RPMI8226 (cell line): ENCODE data around the gene ARL9.

Source experiments
- DNase-seq: peaks from one replicate; pipeline ENCODE4 v3.0.0-alpha.2; 2015

Gene ARL9, protein sequence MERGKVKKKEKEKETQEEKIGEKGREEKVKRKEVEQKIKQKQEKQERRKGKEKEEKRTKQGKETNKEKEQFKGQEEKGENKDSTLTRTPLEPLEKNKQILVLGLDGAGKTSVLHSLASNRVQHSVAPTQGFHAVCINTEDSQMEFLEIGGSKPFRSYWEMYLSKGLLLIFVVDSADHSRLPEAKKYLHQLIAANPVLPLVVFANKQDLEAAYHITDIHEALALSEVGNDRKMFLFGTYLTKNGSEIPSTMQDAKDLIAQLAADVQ

DNA sequence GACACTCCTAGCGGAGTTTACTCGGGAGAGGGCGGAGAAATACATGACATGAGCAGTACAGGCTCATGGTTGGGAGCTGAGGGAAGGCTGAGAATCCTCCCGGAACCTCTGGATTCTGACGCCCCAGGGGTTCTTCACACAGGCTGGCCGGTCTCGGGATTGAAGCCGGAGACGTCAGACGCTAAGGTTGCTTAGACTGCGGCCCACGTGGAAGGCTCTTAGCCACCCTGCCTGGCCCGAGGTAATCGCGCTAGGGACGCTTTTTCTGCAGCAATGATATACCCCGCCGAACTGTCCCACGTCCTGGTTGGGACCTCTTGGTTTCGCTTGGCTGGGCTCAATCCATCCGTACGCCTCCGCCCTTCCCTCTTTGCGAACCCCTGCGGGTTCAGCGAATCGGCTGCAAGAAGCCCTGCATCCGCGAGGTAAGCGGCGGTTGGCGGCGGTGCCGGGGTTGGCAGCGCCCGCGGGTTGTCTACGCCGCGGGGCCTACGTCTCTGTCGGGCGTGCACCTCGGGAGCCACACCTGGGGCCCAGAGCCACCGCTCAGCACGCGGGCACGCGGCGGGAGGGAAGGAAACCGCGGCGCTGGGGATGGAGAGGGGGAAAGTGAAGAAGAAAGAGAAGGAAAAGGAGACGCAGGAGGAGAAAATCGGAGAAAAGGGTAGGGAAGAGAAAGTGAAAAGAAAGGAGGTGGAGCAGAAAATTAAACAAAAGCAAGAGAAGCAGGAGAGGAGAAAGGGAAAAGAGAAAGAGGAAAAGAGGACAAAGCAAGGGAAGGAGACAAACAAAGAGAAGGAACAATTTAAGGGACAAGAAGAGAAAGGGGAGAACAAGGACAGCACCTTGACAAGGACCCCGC is at the start of gene ARL9:
Gene ARL9, plus strand, starts transcription at position 523 of the 862 bp plus-strand sequence. Its CDS starts 72 bp downstream, at position 595.
- DNase-seq: no peak

- DNase-seq: no peak
These were observed 45.5 kb upstream of the ARL9 start for GRCh38 chr4:56460085-56460484.

DNA sequence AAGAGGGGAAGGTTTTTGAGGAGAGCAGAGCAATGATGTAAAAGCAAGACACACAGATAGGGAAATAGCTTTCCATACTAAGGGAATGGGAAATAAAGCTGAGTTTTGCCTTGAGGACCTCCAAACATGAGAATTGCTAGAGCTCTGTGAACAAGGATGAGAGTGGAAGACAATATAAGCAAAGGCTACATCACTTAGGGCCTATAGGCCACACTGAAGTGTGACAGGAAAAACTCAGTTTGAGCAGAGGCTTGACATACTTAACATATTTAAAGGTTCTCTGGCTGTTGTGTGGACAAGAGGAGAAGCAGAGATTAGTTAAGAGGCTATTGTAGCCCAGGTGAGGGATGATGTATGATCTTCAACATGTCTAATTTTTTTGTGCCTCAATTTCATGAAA is 43.4 kb upstream of the ARL9 start:
- DNase-seq: no peak

DNA sequence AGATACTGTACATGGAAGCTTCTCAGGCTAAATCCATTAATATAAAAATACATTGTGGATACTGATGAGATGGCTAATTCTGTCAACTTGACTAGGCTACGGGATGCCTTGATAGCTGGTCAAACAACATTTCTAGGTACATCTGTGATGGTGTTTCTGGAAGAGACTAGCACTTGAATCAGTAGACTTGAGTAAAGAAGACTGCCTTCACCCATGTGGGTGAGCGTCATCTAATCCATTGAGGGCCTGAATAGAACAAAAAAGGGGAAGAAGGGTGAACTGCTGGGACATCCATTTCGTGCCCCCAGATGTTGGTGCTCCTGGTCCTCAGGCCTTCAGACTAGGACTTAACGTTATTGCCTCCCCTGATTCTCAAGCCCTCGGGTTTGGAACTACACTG is 41.9 kb upstream of the ARL9 start:
- DNase-seq: no peak

- DNase-seq: no peak
These were observed 41.0 kb upstream of the ARL9 start for GRCh38 chr4:56464581-56464980.

- no peak for DNase-seq
These were observed 39.8 kb upstream of the ARL9 start for GRCh38 chr4:56465599-56466295.

- DNase-seq: peak; percentile 2
These were observed 39.3 kb upstream of the ARL9 start for GRCh38 chr4:56466296-56466761.

DNA sequence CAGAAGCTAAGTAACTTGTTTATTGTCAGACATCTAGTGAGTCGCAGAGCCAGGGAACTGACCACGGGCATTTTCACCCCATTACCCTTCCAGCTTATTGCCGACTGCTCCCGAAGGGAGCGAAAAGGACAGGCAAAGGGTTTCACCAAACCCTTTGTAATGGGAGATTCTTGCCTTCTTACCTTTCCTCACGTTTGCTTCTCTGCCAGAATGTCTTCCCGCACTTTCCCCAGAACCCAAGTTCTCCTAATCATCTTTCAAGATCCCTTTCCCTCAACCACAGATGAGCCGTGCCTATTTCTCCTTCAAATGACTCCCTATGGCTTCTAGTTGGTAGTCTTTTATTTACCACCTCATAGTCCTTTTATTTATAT is 38.7 kb upstream of the ARL9 start:
- peak; percentile 3 for DNase-seq

GRCh38 chr4:56467284-56468096 is 38.1 kb upstream of the ARL9 start, which contains the start of gene SRP72:
TSS of gene SRP72 (plus strand) at chr4:56467617. CDS start at chr4:56467636, 19 bp downstream.
- DNase-seq: peak; percentile 86

GRCh38 chr4:56468097-56468422 is 37.5 kb upstream of the ARL9 start:
- peak; percentile 56 for DNase-seq

GRCh38 chr4:56469489-56470210 is 35.9 kb upstream of the ARL9 start:
- DNase-seq: no peak

- DNase-seq: no peak
These were observed 29.7 kb upstream of the ARL9 start for GRCh38 chr4:56475917-56476316.

DNA sequence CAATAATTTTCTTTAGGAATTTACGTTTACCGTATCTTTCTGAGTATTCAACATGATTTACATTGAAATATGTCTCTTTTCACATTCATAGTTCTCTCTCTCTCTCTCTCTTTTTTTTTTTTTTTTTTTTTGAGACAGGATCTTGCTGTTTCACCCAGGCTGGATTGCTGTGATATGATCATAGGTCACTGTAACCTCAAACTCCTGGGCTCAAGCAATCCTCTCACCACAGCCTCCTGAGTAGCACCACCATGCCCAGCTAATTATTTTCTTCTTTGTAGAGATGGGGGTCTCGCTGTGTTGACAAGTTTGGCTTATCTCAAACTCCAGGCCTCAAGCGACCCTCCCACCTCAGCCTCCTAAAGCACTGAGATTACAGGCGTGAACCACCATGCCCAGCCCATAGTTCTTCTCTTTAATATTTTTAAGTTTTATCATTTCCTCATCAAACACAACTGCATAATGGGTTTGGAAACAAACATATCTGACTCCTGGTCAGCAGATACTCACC is 28.3 kb upstream of the ARL9 start:
- no peak for DNase-seq

- no peak for DNase-seq
These were observed 24.9 kb upstream of the ARL9 start for GRCh38 chr4:56480691-56481090.

DNA sequence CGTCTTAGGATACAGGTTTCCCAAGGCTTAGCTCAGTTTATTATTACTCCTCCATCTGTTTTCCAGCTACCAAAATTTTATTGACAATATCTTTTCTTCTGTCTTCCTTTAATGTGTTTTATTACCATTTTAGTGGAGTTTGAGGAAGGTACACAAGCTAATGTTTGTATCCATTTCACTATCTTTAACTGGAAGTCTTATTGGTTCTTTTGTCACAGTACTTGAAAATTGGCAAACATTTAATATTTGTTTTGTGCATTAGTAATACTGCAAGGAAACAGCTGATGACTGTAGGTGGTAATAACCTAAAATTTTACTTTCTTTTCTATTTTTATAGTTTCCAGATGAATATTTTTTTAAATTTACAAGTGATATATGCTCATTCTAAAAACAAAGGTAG is 9.3 kb upstream of the ARL9 start:
- DNase-seq: no peak

GRCh38 chr4:56511098-56511497 is 5.5 kb downstream of the ARL9 start:
- DNase-seq: no peak

GRCh38 chr4:56512166-56512565 is 6.6 kb downstream of the ARL9 start:
- DNase-seq: no peak

DNA sequence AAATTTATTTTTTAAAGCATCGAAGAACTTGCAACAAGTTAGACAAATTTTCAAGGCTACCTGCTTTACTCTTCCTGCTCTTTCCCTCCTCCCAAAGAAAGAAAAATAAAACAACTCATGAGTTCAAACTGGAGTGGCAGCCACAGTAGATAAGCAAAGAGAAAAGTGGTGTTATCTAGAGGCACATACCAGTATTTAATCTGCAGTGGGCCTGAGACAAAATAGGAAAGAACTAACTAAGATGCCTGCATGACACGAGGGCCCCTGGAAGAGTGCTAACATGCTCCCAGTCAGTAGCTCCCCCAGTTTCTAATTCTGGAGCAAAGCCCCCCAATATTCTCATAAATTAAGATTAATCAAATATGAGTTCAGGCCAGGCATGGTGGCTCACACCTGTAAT is 7.9 kb downstream of the ARL9 start:
- DNase-seq: no peak

DNA sequence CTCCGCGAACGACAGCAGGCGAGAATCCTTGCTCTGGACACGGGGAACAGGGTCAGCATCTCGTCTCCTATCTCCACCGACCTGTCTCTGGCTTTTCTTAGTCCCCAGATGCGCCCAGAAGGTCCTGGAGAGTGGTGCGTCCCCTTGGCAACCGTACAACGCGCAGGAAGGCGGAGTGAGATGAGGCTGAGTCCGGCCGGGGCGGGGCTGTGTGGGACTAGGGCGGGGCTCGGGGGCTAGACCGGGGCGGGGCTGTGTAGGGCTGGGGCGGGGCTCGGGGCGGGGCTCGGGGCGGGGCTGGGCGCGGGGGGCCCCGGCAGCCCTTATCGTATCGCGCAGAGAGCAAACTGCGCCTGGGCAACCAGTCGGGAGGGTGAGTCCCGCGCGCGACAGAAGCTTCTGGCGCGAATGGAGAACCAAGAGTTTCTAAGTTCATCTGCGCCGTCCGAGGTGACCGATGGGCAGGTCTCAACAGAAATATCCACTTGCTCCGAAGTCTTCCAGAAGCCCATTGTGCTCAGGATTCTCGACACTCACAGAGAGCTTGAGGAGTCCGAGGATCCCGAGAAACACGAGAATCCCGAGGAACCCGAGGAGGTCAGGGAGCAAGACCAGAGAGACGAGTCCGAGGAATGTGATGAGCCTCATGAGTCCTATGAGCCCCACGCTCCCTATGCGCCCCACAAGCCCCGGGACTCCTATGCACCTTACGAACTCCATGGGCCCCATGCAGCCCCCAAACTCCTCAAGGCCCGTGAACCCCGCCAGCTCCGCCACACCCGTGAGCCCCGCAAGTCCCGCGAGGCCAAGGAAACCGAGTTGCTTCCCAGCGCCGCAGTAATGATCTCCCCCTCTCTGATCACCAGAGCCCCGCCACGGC is 24.9 kb downstream of the ARL9 start:
- peak; percentile 84 for DNase-seq

GRCh38 chr4:56531149-56531770 is 25.7 kb downstream of the ARL9 start:
- no peak for DNase-seq
